ENCODE measurements around the gene RAI14.

RAI14 gene

GRCh38 chr5:34666392-34667080 is 10.4 kb downstream of the RAI14 start:
- TF ChIP-seq CTCF (conservative IDR thresholded peaks at IDR 0.05), result no peak
- TF ChIP-seq ZFX (IDR thresholded peaks at IDR 0.05), result no peak
- H3K27ac ChIP-seq, result no peak overlapping the region

GRCh38 chr5:34667705-34668104 is 11.6 kb downstream of the RAI14 start:
- H3K27ac ChIP-seq, result no peak overlapping the region
- TF ChIP-seq ZFX (IDR thresholded peaks at IDR 0.05) (no peak), CTCF (conservative IDR thresholded peaks at IDR 0.05) (no peak)

- TF ChIP-seq ZFX (IDR thresholded peaks at IDR 0.05), result no peak
- no peak overlapping the region for H3K27ac ChIP-seq
Observed at GRCh38 chr5:34669931-34670516, 13.9 kb downstream of the RAI14 start.

GRCh38 chr5:34672196-34672595 is 16.1 kb downstream of the RAI14 start:
- H3K27ac ChIP-seq, result no peak overlapping the region
- TF ChIP-seq ZFX (IDR thresholded peaks at IDR 0.05), result no peak
- no peak for TF ChIP-seq CTCF (conservative IDR thresholded peaks at IDR 0.05)

- H3K27ac ChIP-seq, result no peak overlapping the region
- TF ChIP-seq CTCF (conservative IDR thresholded peaks at IDR 0.05) (no peak), ZFX (IDR thresholded peaks at IDR 0.05) (no peak)
Observed at GRCh38 chr5:34673463-34674125, 17.5 kb downstream of the RAI14 start.

GRCh38 chr5:34674187-34674586 is 18.1 kb downstream of the RAI14 start:
- H3K27ac ChIP-seq, result no peak overlapping the region

GRCh38 chr5:34675857-34676256 is 19.7 kb downstream of the RAI14 start:
- TF ChIP-seq CTCF (conservative IDR thresholded peaks at IDR 0.05), result no peak
- no peak for TF ChIP-seq ZFX (IDR thresholded peaks at IDR 0.05)
- no peak overlapping the region for H3K27ac ChIP-seq

More at GRCh38 chr5:34674187-34674586, 18.1 kb downstream of the RAI14 start:
- TF ChIP-seq ZFX (IDR thresholded peaks at IDR 0.05), result no peak
- no peak for TF ChIP-seq CTCF (conservative IDR thresholded peaks at IDR 0.05)

All from C4-2B (cell line).